Trophoblast cell (in vitro differentiated cells and primary cell): Measurements from ENCODE around the gene SDC3. TPM values are rescaled to one million over a fixed set of nuclear protein-coding genes. Genes with fewer than 3 reads are reported as not detected.

Experiments used
- DNase-seq, 2 donors: peaks; one replicate each; pipeline ENCODE4 v3.0.0-alpha.2; 2016
- H2AFZ ChIP-seq: 2 replicates; pipeline ENCODE4 v1.6.1; 2013; ENCODE audit warnings: low read length, moderate library complexity, mild to moderate bottlenecking; ENCODE audit not compliant: insufficient read depth, poor library complexity
- H2AK5ac ChIP-seq: 2 replicates; pipeline ENCODE4 v1.6.1; 2013; ENCODE audit warnings: mild to moderate bottlenecking, low read length
- H2BK120ac ChIP-seq: 2 replicates; pipeline ENCODE4 v1.6.1; 2013; ENCODE audit warnings: low read length, mild to moderate bottlenecking, moderate library complexity; ENCODE audit not compliant: insufficient read depth, poor library complexity
- H2BK12ac ChIP-seq: 2 replicates; pipeline ENCODE4 v1.6.1; 2013; ENCODE audit warnings: mild to moderate bottlenecking, low read length, moderate library complexity
- H2BK5ac ChIP-seq: 2 replicates; pipeline ENCODE4 v1.6.1; 2013; ENCODE audit warnings: low read length, low read depth, moderate library complexity, mild to moderate bottlenecking; ENCODE audit not compliant: poor library complexity
- H3K14ac ChIP-seq: 2 replicates; pipeline ENCODE4 v1.6.1; 2013; ENCODE audit warnings: mild to moderate bottlenecking, low read length
- H3K18ac ChIP-seq: 2 replicates; pipeline ENCODE4 v1.6.1; 2013; ENCODE audit warnings: mild to moderate bottlenecking, low read length
- H3K23ac ChIP-seq: 2 replicates; pipeline ENCODE4 v1.6.1; 2013; ENCODE audit warnings: low read length
- H3K27ac ChIP-seq: 2 replicates; pipeline ENCODE4 v1.5.1; 2013; ENCODE audit warnings: low read depth, mild to moderate bottlenecking, inconsistent platforms, low read length, moderate library complexity
- H3K27me3 ChIP-seq: 2 replicates; pipeline ENCODE4 v1.6.1; 2013; ENCODE audit warnings: inconsistent platforms, mild to moderate bottlenecking, low read length, moderate library complexity; ENCODE audit not compliant: insufficient read depth
- H3K36me3 ChIP-seq, 2 experiments: 1 replicate in 1 of 2; 2 replicates in 1 of 2; pipeline ENCODE4 v1.6.1; 2013; ENCODE audit warnings: low read length in 2 of 2, mild to moderate bottlenecking in 2 of 2, moderate library complexity in 1 of 2; ENCODE audit not compliant: insufficient read depth in 2 of 2, control insufficient read depth in 1 of 2
- H3K4ac ChIP-seq: 2 replicates; pipeline ENCODE4 v1.6.1; 2013; ENCODE audit warnings: low read depth, mild to moderate bottlenecking, low read length, moderate library complexity
- H3K4me1 ChIP-seq, 2 experiments: 1 replicate in 1 of 2; 2 replicates in 1 of 2; pipeline ENCODE4 v1.6.1; 2013; ENCODE audit warnings: low read length in 2 of 2, mild to moderate bottlenecking in 2 of 2, moderate library complexity in 1 of 2; ENCODE audit not compliant: insufficient read depth in 2 of 2, control insufficient read depth in 1 of 2
- H3K4me2 ChIP-seq: 2 replicates; pipeline ENCODE4 v1.6.1; 2013; ENCODE audit warnings: inconsistent platforms, mild to moderate bottlenecking, low read length, moderate library complexity
- H3K4me3 ChIP-seq: 2 replicates; pipeline ENCODE4 v1.5.1; 2013; ENCODE audit warnings: mild to moderate bottlenecking, low read depth, low read length, inconsistent platforms
- H3K79me1 ChIP-seq: one replicate; pipeline ENCODE4 v1.6.1; 2013; ENCODE audit warnings: low read length
- H3K79me2 ChIP-seq: 2 replicates; pipeline ENCODE4 v1.6.1; 2013; ENCODE audit warnings: low read length, mild to moderate bottlenecking; ENCODE audit not compliant: control insufficient read depth, insufficient read depth, poor library complexity
- H3K9ac ChIP-seq: 2 replicates; pipeline ENCODE4 v1.6.1; 2013; ENCODE audit warnings: mild to moderate bottlenecking, low read length
- H3K9me3 ChIP-seq: 2 replicates; pipeline ENCODE4 v1.6.1; 2013; ENCODE audit warnings: low read depth, mild to moderate bottlenecking, control low read depth, inconsistent platforms, low read length; ENCODE audit not compliant: insufficient read depth
- H4K12ac ChIP-seq: 2 replicates; pipeline ENCODE4 v1.6.1; 2013; ENCODE audit warnings: low read depth, mild to moderate bottlenecking, low read length, moderate library complexity
- H4K8ac ChIP-seq: 2 replicates; pipeline ENCODE4 v1.6.1; 2013; ENCODE audit warnings: low read depth, mild to moderate bottlenecking, low read length, moderate library complexity
- H4K91ac ChIP-seq: one replicate; pipeline ENCODE4 v1.6.1; 2013; ENCODE audit warnings: low read depth, mild to moderate bottlenecking, low read length, moderate library complexity
- WGBS: extraction: QIAGEN DNeasy Blood & Tissue Kit; methylation state at CpG from one replicate; pipeline ENCODE4 v1.1.7; 2013; ENCODE audit warnings: missing lambda C conversion rate; ENCODE audit not compliant: insufficient read length, insufficient coverage; ENCODE audit errors: extremely low coverage; 5-methylcytosine and 5-hydroxymethylcytosine counted together
- polyA plus RNA-seq: library from polyadenylated mRNA; stranded (reverse); fragments of 200-250 nt; gene quantifications from 2 replicates; pipeline ENCODE4 v1.2.3, GENCODE V29; 2013

The SDC3 gene
- polyA plus RNA-seq = 64.9 and 65.2 TPM in 2 replicates

GRCh38 chr1:30908696-30909364, at the start of gene SDC3:
TSS of gene SDC3 (minus strand) at chr1:30908758. CDS start at chr1:30908586, 172 bp downstream.
- no peak within 1 kb of the TSS for H3K23ac ChIP-seq
- peak within 1 kb of the TSS; percentile 53 for H2BK12ac ChIP-seq
- peak within 1 kb of the TSS; percentile 93 for H4K91ac ChIP-seq
- H3K14ac ChIP-seq = peak within 1 kb of the TSS; percentile 83
- H3K27ac ChIP-seq = no peak within 1 kb of the TSS
- peak; percentile 67 to 68 for DNase-seq
- H3K4ac ChIP-seq = peak within 1 kb of the TSS; percentile 20
- H3K27me3 ChIP-seq = no peaks in the 10 kb centered on the region
- peak within 1 kb of the TSS; percentile 87 for H2BK120ac ChIP-seq
- H4K8ac ChIP-seq = peak within 1 kb of the TSS; percentile 90
- H2AK5ac ChIP-seq = peak within 1 kb of the TSS; percentile 71
- H3K4me3 ChIP-seq = peak within 1 kb of the TSS; percentile 72
- no peaks in the 10 kb centered on the region for H3K36me3 ChIP-seq
- no CpG with 5 or more reads among the region's 68 CpGs for WGBS
- H3K4me2 ChIP-seq = peak within 1 kb of the TSS; percentile 84
- H2BK5ac ChIP-seq = peak within 1 kb of the TSS; percentile 59
- peaks cover 11% of the 10 kb centered on the region for H3K79me2 ChIP-seq
- H4K12ac ChIP-seq = peak within 1 kb of the TSS; percentile 82
- H3K9ac ChIP-seq = peak within 1 kb of the TSS; percentile 34
- H3K9me3 ChIP-seq = no peaks in the 10 kb centered on the region
- H2AFZ ChIP-seq = peak within 1 kb of the TSS; percentile 73
- H3K4me1 ChIP-seq = peaks cover 31 to 41% of the 10 kb centered on the region in 2 experiments
- peaks cover 26% of the 10 kb centered on the region for H3K79me1 ChIP-seq
- peak within 1 kb of the TSS; percentile 80 for H3K18ac ChIP-seq

- DNase-seq = no peak
- H3K4me2 ChIP-seq = no peak overlapping the region
- no CpG with 5 or more reads among the region's 4 CpGs for WGBS
Observed at GRCh38 chr1:30957560-30958222, 49.1 kb upstream of the SDC3 start.

GRCh38 chr1:30955448-30956015, 47.0 kb upstream of the SDC3 start:
- no peak overlapping the region for H2BK120ac ChIP-seq
- peaks cover 12 to 34% of the 10 kb centered on the region in 2 experiments for H3K36me3 ChIP-seq
- no peak overlapping the region for H2AK5ac ChIP-seq
- H3K27me3 ChIP-seq = no peaks in the 10 kb centered on the region
- H3K79me2 ChIP-seq = peaks cover 2% of the 10 kb centered on the region
- no peak overlapping the region for H2BK12ac ChIP-seq
- no peak overlapping the region for H2AFZ ChIP-seq
- no peaks in the 10 kb centered on the region for H3K9me3 ChIP-seq
- H3K27ac ChIP-seq = no peak overlapping the region
- no peaks in the 10 kb centered on the region for H3K4me1 ChIP-seq
- H3K18ac ChIP-seq = no peak overlapping the region
- H3K23ac ChIP-seq = no peak overlapping the region
- H2BK5ac ChIP-seq = no peak overlapping the region
- H3K79me1 ChIP-seq = no peaks in the 10 kb centered on the region
- no peak overlapping the region for H4K8ac ChIP-seq
- no peak overlapping the region for H3K14ac ChIP-seq
- no peak overlapping the region for H3K4me2 ChIP-seq
- WGBS = no CpG with 5 or more reads among the region's 1 CpG
- H3K4ac ChIP-seq = no peak overlapping the region
- peak in 1 of 2 donors; percentile 46 for DNase-seq
- no peak overlapping the region for H4K12ac ChIP-seq
- H4K91ac ChIP-seq = no peak overlapping the region
- no peak overlapping the region for H3K9ac ChIP-seq
- no peak overlapping the region for H3K4me3 ChIP-seq

More at GRCh38 chr1:30957560-30958222, 49.1 kb upstream of the SDC3 start:
- H3K14ac ChIP-seq = no peak overlapping the region
- peaks cover 12 to 37% of the 10 kb centered on the region in 2 experiments for H3K36me3 ChIP-seq
- H3K9me3 ChIP-seq = no peaks in the 10 kb centered on the region
- H3K27me3 ChIP-seq = no peaks in the 10 kb centered on the region
- H2BK5ac ChIP-seq = no peak overlapping the region
- H3K79me2 ChIP-seq = peaks cover 2% of the 10 kb centered on the region
- H4K8ac ChIP-seq = no peak overlapping the region
- no peak overlapping the region for H3K27ac ChIP-seq
- no peaks in the 10 kb centered on the region for H3K4me1 ChIP-seq
- H3K4me3 ChIP-seq = no peak overlapping the region
- no peak overlapping the region for H4K91ac ChIP-seq
- no peak overlapping the region for H3K4ac ChIP-seq
- no peak overlapping the region for H2AFZ ChIP-seq
- no peak overlapping the region for H2BK120ac ChIP-seq
- no peak overlapping the region for H4K12ac ChIP-seq
- no peak overlapping the region for H3K9ac ChIP-seq
- no peaks in the 10 kb centered on the region for H3K79me1 ChIP-seq
- no peak overlapping the region for H3K23ac ChIP-seq
- no peak overlapping the region for H2BK12ac ChIP-seq
- H2AK5ac ChIP-seq = no peak overlapping the region
- no peak overlapping the region for H3K18ac ChIP-seq

- Histone ChIP-seq H3K9ac (no peak overlapping the region), H3K4ac (peak overlapping the region; percentile 25), H3K23ac (no peak overlapping the region), H3K4me2 (no peak overlapping the region), H3K4me1 (no peaks in the 10 kb centered on the region), H3K27ac (no peak overlapping the region), H3K4me3 (no peak overlapping the region), H2AK5ac (no peak overlapping the region), H3K79me1 (no peaks in the 10 kb centered on the region), H3K27me3 (no peaks in the 10 kb centered on the region), H2BK5ac (no peak overlapping the region), H2BK12ac (no peak overlapping the region), H4K91ac (no peak overlapping the region), H3K14ac (no peak overlapping the region), H3K79me2 (peaks cover 2% of the 10 kb centered on the region), H2BK120ac (no peak overlapping the region), H4K8ac (no peak overlapping the region), H3K18ac (no peak overlapping the region), H3K36me3 (peaks cover 19 to 42% of the 10 kb centered on the region in 2 experiments), H4K12ac (no peak overlapping the region), H2AFZ (no peak overlapping the region), H3K9me3 (no peaks in the 10 kb centered on the region)
- no CpG with 5 or more reads among the region's 11 CpGs for WGBS
- DNase-seq = no peak
Observed at GRCh38 chr1:30953685-30954084, 45.1 kb upstream of the SDC3 start.
